ENCODE measurements around the gene ZNF605. TPM values are rescaled to one million over a fixed set of nuclear protein-coding genes. Genes with fewer than 3 reads are reported as not detected.

Gene ZNF605
- total and polyA plus RNA-seq, 2 of the 8 experiments (the other 6 are each of a cell fraction or from before 2014, with no cell fraction given): 3.6 to 20.3 TPM

GRCh38 chr12:132936163-132936562, 19.9 kb downstream of the ZNF605 start (continued):
- no peak for TF ChIP-seq CBX8 (IDR thresholded peaks at IDR 0.05; ENCODE audit: borderline replicate concordance, low read depth, low read length)
- no peak for TF ChIP-seq NANOG (IDR thresholded peaks at IDR 0.05; ENCODE audit: insufficient read depth, low read depth, low read length, poor library complexity, severe bottlenecking)
- no peak for TF ChIP-seq CBX5 (IDR thresholded peaks at IDR 0.05; ENCODE audit: low read depth, low read length)
